GM12878 (cell line): ENCODE measurements around the gene SLC9A8. TPM values are rescaled to one million over a fixed set of nuclear protein-coding genes. Genes with fewer than 3 reads are reported as not detected.

Experiments used
- ATAC-seq: fragments of 200-7000 bp; cut with Tn5 transposase; 3 replicates; pipeline ENCODE4 v1.9.1; 2020; ENCODE audit warnings: mild to moderate bottlenecking, moderate library complexity
- BruUV-seq: library from RNA; stranded (reverse); fragments of 400-500 nt; replicated peaks from 2 replicates; lab custom pipeline; 2021; lab: Mats Ljungman, UMichigan
- CTCF ChIA-PET: fragments of 300-600 bp; sonication (Branson Sonifier 250); formaldehyde crosslinking; extraction: SDS; loops from one replicate; lab custom pipeline; 2021; ENCODE audit warnings: inconsistent platforms; lab: Yijun Ruan, JAX
- POLR2A ChIA-PET: fragments of 350-600 bp; formaldehyde crosslinking; extraction: SDS; loops from one replicate; lab custom pipeline; 2021; ENCODE audit warnings: inconsistent platforms; lab: Charles Lee
- RAD21 ChIA-PET: fragments of 300-600 bp; sonication (Branson Sonifier 250); formaldehyde crosslinking; loops from one replicate; lab custom pipeline; 2023; ENCODE audit warnings: antibody characterized with exemption; ENCODE audit not compliant: unreplicated experiment; lab: Charles Lee
- SMC1A ChIA-PET: fragments of 300-600 bp; sonication (Branson Sonifier 250); formaldehyde crosslinking; loops from one replicate; lab custom pipeline; 2023; ENCODE audit not compliant: unreplicated experiment, uncharacterized antibody; lab: Charles Lee
- DNase-seq: peaks from one replicate; pipeline ENCODE4 v3.0.0-alpha.2; 2011; ENCODE audit warnings: low read depth, low spot score
- FAIRE-seq: peaks from 3 replicates; lab custom pipeline; 2011; peaks lifted over from hg19 to GRCh38; lab: Jason Lieb, UNC
- H2AFZ ChIP-seq: 2 replicates; pipeline ENCODE4 v1.6.0; 2011; ENCODE audit warnings: low read depth, low read length, control low read depth; ENCODE audit not compliant: control insufficient read depth
- H3K27ac ChIP-seq: 2 replicates; pipeline ENCODE4 v1.5.1; 2011; ENCODE audit warnings: control low read depth; ENCODE audit not compliant: control insufficient read depth, insufficient read depth
- H3K27me3 ChIP-seq, 2 experiments: replicated peaks in 1 of 2; 2 replicates each; pipeline versions ENCODE4 v1.6.0 to v1.6.1; 2011; ENCODE audit warnings: low read length in 1 of 2; ENCODE audit not compliant: control insufficient read depth in 2 of 2, insufficient read depth in 2 of 2
- H3K36me3 ChIP-seq, 2 experiments: 2 replicates each; pipeline ENCODE4 v1.5.1; 2011; ENCODE audit warnings: low read length in 1 of 2; ENCODE audit not compliant: control insufficient read depth in 2 of 2, insufficient read depth in 2 of 2
- H3K4me1 ChIP-seq: 2 replicates; pipeline ENCODE4 v1.6.1; 2011; ENCODE audit warnings: mild to moderate bottlenecking, low read length, moderate library complexity, mixed read lengths; ENCODE audit not compliant: control insufficient read depth, insufficient read depth
- H3K4me2 ChIP-seq: 2 replicates; pipeline ENCODE4 v1.6.0; 2011; ENCODE audit warnings: control low read depth; ENCODE audit not compliant: control insufficient read depth, insufficient read depth
- H3K4me3 ChIP-seq: fragments of 200-600 bp; sonication (generic); 2 replicates; pipeline ENCODE4 v1.5.1; 2016
- H3K79me2 ChIP-seq: 2 replicates; pipeline ENCODE4 v1.6.0; 2011; ENCODE audit warnings: low read length; ENCODE audit not compliant: control insufficient read depth, insufficient read depth
- H3K9ac ChIP-seq: 2 replicates; pipeline ENCODE4 v1.8.0; 2011; ENCODE audit warnings: low read length, control low read depth, mixed read lengths; ENCODE audit not compliant: control insufficient read depth, insufficient read depth
- H3K9me3 ChIP-seq: replicated peaks from 3 replicates; pipeline ENCODE4 v1.5.1; 2011; ENCODE audit warnings: mild to moderate bottlenecking, low read length; ENCODE audit not compliant: control insufficient read depth, insufficient read depth
- H4K20me1 ChIP-seq: 2 replicates; pipeline ENCODE4 v1.6.0; 2011; ENCODE audit not compliant: control insufficient read depth, insufficient read depth
- ASH2L ChIP-seq: fragments of 300-600, 200-600 bp; sonication (generic); IDR thresholded peaks from 2 replicates; pipeline ENCODE4 v1.6.1; 2017; ENCODE audit warnings: low read depth, mild to moderate bottlenecking, borderline replicate concordance
- CHD4 ChIP-seq: fragments of 200-600 bp; sonication (generic); IDR thresholded peaks from 2 replicates; pipeline ENCODE4 v1.6.1; 2016; ENCODE audit warnings: mild to moderate bottlenecking
- ESRRA ChIP-seq: IDR thresholded peaks from 2 replicates; pipeline ENCODE4 v1.6.1; 2012; ENCODE audit warnings: mild to moderate bottlenecking, low read length, improper control_type of control experiment
- GABPA ChIP-seq: IDR thresholded peaks from 2 replicates; pipeline ENCODE4 v1.6.1; 2014; ENCODE audit warnings: antibody characterized with exemption, low read depth, mild to moderate bottlenecking, inconsistent platforms
- KLF5 ChIP-seq: fragments of 450-650 bp; IDR thresholded peaks from 2 replicates; pipeline ENCODE4 v1.6.1; 2014; ENCODE audit warnings: mild to moderate bottlenecking; ENCODE audit not compliant: partially characterized antibody
- NFXL1 ChIP-seq: fragments of 450-650 bp; IDR thresholded peaks from 2 replicates; pipeline ENCODE4 v1.6.1; 2017; ENCODE audit warnings: antibody characterized with exemption, mild to moderate bottlenecking, borderline replicate concordance
- PBX3 ChIP-seq: IDR thresholded peaks from 2 replicates; pipeline ENCODE4 v1.6.1; 2011; ENCODE audit warnings: mild to moderate bottlenecking, low read depth, low read length, moderate library complexity; ENCODE audit not compliant: insufficient replicate concordance
- RB1 ChIP-seq: fragments of 450-650 bp; formaldehyde crosslinking; IDR thresholded peaks from 2 replicates; pipeline ENCODE4 v1.6.1; 2017; ENCODE audit warnings: mild to moderate bottlenecking, borderline replicate concordance
- REST ChIP-seq: IDR thresholded peaks from 2 replicates; pipeline ENCODE4 v1.6.1; 2012; ENCODE audit warnings: mild to moderate bottlenecking, low read depth, low read length
- RUNX3 ChIP-seq: IDR thresholded peaks from 2 replicates; pipeline ENCODE4 v1.6.1; 2012; ENCODE audit warnings: low read length, inconsistent platforms
- SKIL ChIP-seq: fragments of 450-650 bp; IDR thresholded peaks from 2 replicates; pipeline ENCODE4 v1.6.1; 2017; ENCODE audit warnings: mild to moderate bottlenecking, low read depth, inconsistent platforms; ENCODE audit not compliant: poor library complexity, severe bottlenecking
- TCF3 ChIP-seq: IDR thresholded peaks from 2 replicates; pipeline ENCODE4 v1.6.1; 2012; ENCODE audit warnings: low read depth, mild to moderate bottlenecking, low read length, borderline replicate concordance; ENCODE audit not compliant: insufficient read depth
- ZZZ3 ChIP-seq: IDR thresholded peaks from 2 replicates; pipeline ENCODE4 v1.6.1; 2011; ENCODE audit warnings: low read depth; ENCODE audit not compliant: control insufficient read depth, insufficient read length
- WGBS: methylation state at CpG from one replicate; pipeline ENCODE4 v1.1.6; 2016; ENCODE audit warnings: low lambda C conversion rate; ENCODE audit not compliant: insufficient replicate concordance, insufficient coverage; ENCODE audit errors: missing lambda C conversion rate; 5-methylcytosine and 5-hydroxymethylcytosine counted together
- in situ Hi-C: fragments of 300-500 bp; cut with MboI; formaldehyde crosslinking; loops from 9 replicates; pipeline ENCODE4 v1.14.3; 2018; ENCODE audit warnings: mixed read lengths
- intact Hi-C: fragments of 100-400 bp; cut with micrococcal nuclease; formaldehyde crosslinking; loops from one replicate; pipeline ENCODE4 v1.14.2; 2022; ENCODE audit not compliant: unreplicated experiment
- polyA plus RNA-seq, 11 experiments: library from polyadenylated mRNA; depleted of rRNA in 4 of 11; unstranded in 6 of 11; stranded (reverse) in 5 of 11; fragments of >200 nt; fragmentation: Nextera tagmentation in 4 of 11; fragmentation: Illumina TruSeq in 1 of 11; extraction: Ambion mirVana in 4 of 11; extraction: Trizol in 1 of 11; gene quantifications; 1 replicate in 1 of 11; 2 replicates in 10 of 11; pipeline versions ENCODE4 v1.2.1 to v1.2.3, GENCODE V29; 2011 to 2016; ENCODE audit warnings: inconsistent platforms in 2 of 11, missing spikeins in 2 of 11, low read depth in 1 of 11
- total RNA-seq, 4 experiments: library from RNA; depleted of rRNA in 3 of 4; stranded (reverse); fragments of >200 nt in 3 of 4; fragmentation: Illumina TruSeq in 1 of 4; extraction: Trizol in 1 of 4; gene quantifications; 2 replicates each; pipeline versions ENCODE4 v1.2.1 to v1.2.3, GENCODE V29; 2013 to 2021
- TF ChIP-seq, protein P1 (sequence below): fragments of 450-650 bp; IDR thresholded peaks from 2 replicates; pipeline ENCODE4 v1.6.1; 2017; ENCODE audit warnings: low read depth, mild to moderate bottlenecking, moderate library complexity

SLC9A8 gene
- total and polyA plus RNA-seq, 10 of the 15 experiments (the other 5 are each of a cell fraction or from before 2014, with no cell fraction given): 0.40 to 15.5 (median 6.5) TPM

- TF ChIP-seq REST (no peak), TCF3 (no peak), CHD4 (no peak), PBX3 (no peak)
- TF ChIP-seq, all 136 proteins: peak for 0
These were observed 58.8 kb downstream of the SLC9A8 start (continued) for GRCh38 chr20:49871391-49871948.

DNA sequence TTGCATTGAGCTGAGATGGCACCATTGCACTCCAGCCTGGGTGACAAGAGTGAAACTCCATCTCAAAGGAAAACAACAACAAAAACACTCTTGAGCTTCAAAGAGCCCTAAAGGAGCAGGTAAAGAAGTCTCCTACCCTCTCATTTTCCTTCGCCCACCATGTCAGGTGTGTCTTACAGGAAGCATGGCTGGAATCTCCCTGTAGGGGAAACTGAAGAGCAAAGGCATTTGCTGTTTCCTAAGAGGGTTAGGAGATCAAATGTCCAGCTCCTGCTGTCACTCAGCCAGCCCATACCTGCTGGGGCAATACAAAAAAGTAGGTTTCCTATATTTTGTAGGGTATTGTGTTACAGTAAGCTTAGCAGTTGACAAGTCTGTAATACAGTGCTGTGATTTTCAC, 59.4 kb downstream of the SLC9A8 start:
- ChIA-PET SMC1A (no interaction called here), RAD21 (no interaction called here), POLR2A (interaction anchor here (0.7 kb wide), 1 partner anchor 345 kb away, joined by 3 read pairs; no protein-coding TSS in a partner anchor), CTCF (interaction anchor here (0.9 to 1.0 kb wide), 2 partner anchors 58 to 263 kb away, joined by 3 to 4 read pairs; no protein-coding TSS in a partner anchor)
- H3K9ac ChIP-seq: no peak overlapping the region
- 100% methylated on average over 1 of the region's 1 CpG for WGBS
- H3K9me3 ChIP-seq: no peaks in the 10 kb centered on the region
- no peaks in the 10 kb centered on the region for H3K27me3 ChIP-seq
- peaks cover 14% of the 10 kb centered on the region for H3K4me1 ChIP-seq
- in situ Hi-C loops: loop anchor here (25.0 kb wide), 1 partner anchor 535 kb away; no protein-coding TSS in a partner anchor
- H3K79me2 ChIP-seq: no peaks in the 10 kb centered on the region
- FAIRE-seq: no peak
- no peaks in the 10 kb centered on the region for H4K20me1 ChIP-seq
- DNase-seq: no peak
- ATAC-seq: no peak
- no peak overlapping the region for H3K4me3 ChIP-seq
- no TSS peak for BruUV-seq
- H2AFZ ChIP-seq: no peak overlapping the region
- intact Hi-C loops: no loop called here
- peaks cover 0 to 2% of the 10 kb centered on the region in 2 experiments; a peak in 2 of 4 replicates for H3K36me3 ChIP-seq
- H3K4me2 ChIP-seq: no peak overlapping the region
- H3K27ac ChIP-seq: no peak overlapping the region
- TF ChIP-seq RB1: no peak
- TF ChIP-seq KLF5: no peak
- no peak for TF ChIP-seq RUNX3
- TF ChIP-seq, protein P1, sequence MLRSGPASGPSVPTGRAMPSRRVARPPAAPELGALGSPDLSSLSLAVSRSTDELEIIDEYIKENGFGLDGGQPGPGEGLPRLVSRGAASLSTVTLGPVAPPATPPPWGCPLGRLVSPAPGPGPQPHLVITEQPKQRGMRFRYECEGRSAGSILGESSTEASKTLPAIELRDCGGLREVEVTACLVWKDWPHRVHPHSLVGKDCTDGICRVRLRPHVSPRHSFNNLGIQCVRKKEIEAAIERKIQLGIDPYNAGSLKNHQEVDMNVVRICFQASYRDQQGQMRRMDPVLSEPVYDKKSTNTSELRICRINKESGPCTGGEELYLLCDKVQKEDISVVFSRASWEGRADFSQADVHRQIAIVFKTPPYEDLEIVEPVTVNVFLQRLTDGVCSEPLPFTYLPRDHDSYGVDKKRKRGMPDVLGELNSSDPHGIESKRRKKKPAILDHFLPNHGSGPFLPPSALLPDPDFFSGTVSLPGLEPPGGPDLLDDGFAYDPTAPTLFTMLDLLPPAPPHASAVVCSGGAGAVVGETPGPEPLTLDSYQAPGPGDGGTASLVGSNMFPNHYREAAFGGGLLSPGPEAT: no peak
- no peak for TF ChIP-seq ESRRA
- TF ChIP-seq NFXL1: no peak
- no peak for TF ChIP-seq GABPA
- no peak for TF ChIP-seq CHD4
- no peak for TF ChIP-seq ASH2L
- no peak for TF ChIP-seq SKIL
- no peak for TF ChIP-seq ZZZ3
